Stimulated activated CD4-positive, alpha-beta T cell treated with anti-CD3 and anti-CD28 coated beads, Interleukin-1b, Interleukin-23, amount 100 ng/mL, for 48 hours (primary cell): Measurements from ENCODE around the gene GGTA1.
A peak's percentile ranks its signal among the peaks of the same experiment; 100 is the strongest.
"Not testable (repeated sequence)": the region's sequence is repeated elsewhere in the genome, so short reads cannot be mapped to it uniquely, and the experiment has no call there.

ENCODE experiments used
- DNase-seq: peaks from one replicate; pipeline ENCODE4 v3.0.0-alpha.2; 2020

The GGTA1 gene

GRCh38 chr9:121498487-121499176 is 1.0 kb downstream of the GGTA1 start:
- no peak for DNase-seq

GRCh38 chr9:121498150-121498486 is 1.5 kb downstream of the GGTA1 start:
- DNase-seq: peak; percentile 46

GRCh38 chr9:121495976-121496375 is 3.7 kb downstream of the GGTA1 start:
- no peak for DNase-seq

- no peak for DNase-seq
These were observed 5.5 kb downstream of the GGTA1 start for GRCh38 chr9:121494192-121494591.

- DNase-seq: no peak
These were observed 8.5 kb downstream of the GGTA1 start for GRCh38 chr9:121491111-121491510.

GRCh38 chr9:121489344-121489743 is 10.3 kb downstream of the GGTA1 start:
- no peak for DNase-seq

GRCh38 chr9:121486043-121486442 is 13.6 kb downstream of the GGTA1 start:
- DNase-seq: no peak

- no peak for DNase-seq
These were observed 14.0 kb downstream of the GGTA1 start for GRCh38 chr9:121485623-121486022.

GRCh38 chr9:121484651-121485446 is 14.8 kb downstream of the GGTA1 start:
- DNase-seq: no peak

GRCh38 chr9:121483473-121484031 is 16.1 kb downstream of the GGTA1 start:
- no peak for DNase-seq

GRCh38 chr9:121483049-121483448 is 16.6 kb downstream of the GGTA1 start:
- no peak for DNase-seq

- DNase-seq: no peak
These were observed 20.6 kb downstream of the GGTA1 start for GRCh38 chr9:121478816-121479676.

- DNase-seq: no peak
These were observed 23.5 kb downstream of the GGTA1 start for GRCh38 chr9:121476156-121476555.

GRCh38 chr9:121474231-121474947 is 25.3 kb downstream of the GGTA1 start:
- DNase-seq: no peak

- no peak for DNase-seq
These were observed 26.4 kb downstream of the GGTA1 start for GRCh38 chr9:121473229-121473628.

GRCh38 chr9:121472446-121472845 is 27.2 kb downstream of the GGTA1 start:
- no peak for DNase-seq

GRCh38 chr9:121466142-121466541 is 33.5 kb downstream of the GGTA1 start:
- DNase-seq: no peak

- no peak for DNase-seq
These were observed 34.7 kb downstream of the GGTA1 start for GRCh38 chr9:121464968-121465367.

- DNase-seq: peak; percentile 13
These were observed 36.4 kb downstream of the GGTA1 start for GRCh38 chr9:121463026-121463807.

GRCh38 chr9:121459513-121459912 is 40.1 kb downstream of the GGTA1 start:
- no peak for DNase-seq

- DNase-seq: not testable (repeated sequence)
These were observed 41.2 kb downstream of the GGTA1 start for GRCh38 chr9:121458449-121458848.
